Kidney (tissue), 14 donors: ENCODE measurements around the gene CACNB1. TPM values are rescaled to one million over a fixed set of nuclear protein-coding genes. Genes with fewer than 3 reads are reported as not detected.

ENCODE experiments used
- DNase-seq, 5 donors: peaks; one replicate each; pipeline ENCODE4 v3.0.0-alpha.2; 2013 to 2020
- FAIRE-seq: peaks from 2 replicates; lab custom pipeline; 2012; peaks lifted over from hg19 to GRCh38; lab: Jason Lieb, UNC
- H3K27ac ChIP-seq, 2 donors: one replicate each; pipeline ENCODE4 v1.7.0; 2013; ENCODE audit warnings: low read depth in 2 of 2, low read length in 2 of 2, inconsistent platforms in 1 of 2
- H3K27me3 ChIP-seq: one replicate; pipeline ENCODE4 v1.7.1; 2013; ENCODE audit warnings: low read length, inconsistent platforms; ENCODE audit not compliant: control insufficient read depth, insufficient read depth
- H3K36me3 ChIP-seq, 3 donors: one replicate each; pipeline versions ENCODE4 v1.7.0 to v1.7.1; 2013; ENCODE audit warnings: low read length in 3 of 3, control low read depth in 1 of 3, inconsistent platforms in 1 of 3; ENCODE audit not compliant: insufficient read depth in 3 of 3, control insufficient read depth in 2 of 3
- H3K4me1 ChIP-seq, 3 donors: one replicate each; pipeline versions ENCODE4 v1.7.0 to v1.7.1; 2013; ENCODE audit warnings: low read length in 3 of 3, inconsistent platforms in 1 of 3, low read depth in 1 of 3; ENCODE audit not compliant: control insufficient read depth in 2 of 3, insufficient read depth in 2 of 3
- H3K4me3 ChIP-seq, 3 donors: one replicate each; pipeline versions ENCODE4 v1.7.0 to v1.8.1; 2013; ENCODE audit warnings: low read length in 3 of 3, control low read depth in 1 of 3, inconsistent platforms in 1 of 3
- H3K9ac ChIP-seq, 3 donors: one replicate each; pipeline versions ENCODE4 v1.7.0 to v1.7.1; 2013; ENCODE audit warnings: low read length in 3 of 3, control low read depth in 1 of 3, inconsistent platforms in 1 of 3
- H3K9me3 ChIP-seq, 3 donors: one replicate each; pipeline versions ENCODE4 v1.7.0 to v1.7.1; 2013; ENCODE audit warnings: low read length in 3 of 3, control low read depth in 1 of 3, inconsistent platforms in 1 of 3; ENCODE audit not compliant: control insufficient read depth in 2 of 3, insufficient read depth in 1 of 3
- CTCF ChIP-seq: IDR thresholded peaks from 3 replicates; pipeline ENCODE4 v1.5.1; 2012; ENCODE audit warnings: mild to moderate bottlenecking, moderate library complexity, borderline replicate concordance; ENCODE audit not compliant: insufficient read depth; ENCODE audit errors: extremely low read depth
- intact Hi-C: fragments of 100-400 bp; cut with DNase I; formaldehyde crosslinking; loops from one replicate; pipeline ENCODE4 v1.11.1; 2022
- polyA plus RNA-seq: library from polyadenylated mRNA; stranded (reverse); fragments of 350-450 nt; fragmentation: Illumina TruSeq; extraction: RNeasy Lipid Tissue Mini Kit (QIAGEN cat#74804); gene quantifications from one replicate; pipeline ENCODE4 v1.2.3, GENCODE V29; 2014; ENCODE audit warnings: low read depth, low replicate concordance; ENCODE audit not compliant: insufficient read depth
- total RNA-seq: library from RNA; stranded (reverse); fragmentation: NEBNext Ultra II Directional; extraction: Animal tissue kit (Norgen Biotek cat#: 25700); gene quantifications from one replicate; pipeline ENCODE4 v1.2.1, GENCODE V29; 2021
- donor health status: control.
- donor health status: control.
- donor health status: control.
- donor health status: control.
- donor health status: control.
- donor health status: DM: yes; HTN: yes; CAD: no.
- donor health status: Normal renal cell carcinoma (clear cell type).

Gene CACNB1
- total and polyA plus RNA-seq, 2 donors from 2014 or later: 1.4 to 9.9 TPM

- DNase-seq (peak in 4 of 5 donors; percentile 62 to 71 (median 66)), FAIRE-seq (no peak)
- peaks cover 0 to 5% (median 0%) of the 10 kb centered on the region in 3 donors for H3K4me1 ChIP-seq
- intact Hi-C loops: no loop called here
- H3K9me3 ChIP-seq: no peaks in the 10 kb centered on the region
- peak overlapping the region in 2 of 3 donors; percentile 15 to 48 for H3K4me3 ChIP-seq
- no peak overlapping the region for H3K9ac ChIP-seq
- H3K36me3 ChIP-seq: no peaks in the 10 kb centered on the region
- no peaks in the 10 kb centered on the region for H3K27me3 ChIP-seq
- peak; percentile 51 for TF ChIP-seq CTCF
- no peak overlapping the region for H3K27ac ChIP-seq
These were observed 42.3 kb upstream of the CACNB1 start for GRCh38 chr17:39239640-39240314.

- Histone ChIP-seq H3K27ac (no peak overlapping the region), H3K36me3 (no peaks in the 10 kb centered on the region), H3K9ac (peak overlapping the region in 1 of 3 donors; percentile 26), H3K27me3 (no peaks in the 10 kb centered on the region), H3K4me1 (no peaks in the 10 kb centered on the region), H3K9me3 (no peaks in the 10 kb centered on the region), H3K4me3 (peak overlapping the region in 2 of 3 donors; percentile 32)
- intact Hi-C loops: no loop called here
- no peak for TF ChIP-seq CTCF
- DNase-seq (no peak), FAIRE-seq (no peak)
These were observed 41.0 kb upstream of the CACNB1 start for GRCh38 chr17:39238311-39238972.

GRCh38 chr17:39237586-39237985 is 40.1 kb upstream of the CACNB1 start:
- intact Hi-C loops: no loop called here
- Histone ChIP-seq H3K9me3 (no peaks in the 10 kb centered on the region), H3K4me3 (peak overlapping the region in 1 of 3 donors; percentile 19), H3K4me1 (no peaks in the 10 kb centered on the region), H3K27ac (no peak overlapping the region), H3K9ac (no peak overlapping the region), H3K36me3 (no peaks in the 10 kb centered on the region), H3K27me3 (no peaks in the 10 kb centered on the region)
- TF ChIP-seq CTCF: no peak
- DNase-seq (no peak), FAIRE-seq (no peak)
